ENCODE measurements around the gene PTPRG.
"Not testable (repeated sequence)": the region's sequence is repeated elsewhere in the genome, so short reads cannot be mapped to it uniquely, and the experiment has no call there.

Gene PTPRG

GRCh38 chr3:62028236-62028635 is 466.9 kb downstream of the PTPRG start:
- DNase-seq = no peak

- no peak for DNase-seq
Observed at GRCh38 chr3:62032738-62033137, 471.4 kb downstream of the PTPRG start.

- DNase-seq = no peak
Observed at GRCh38 chr3:62035402-62036057, 474.2 kb downstream of the PTPRG start.

GRCh38 chr3:62036726-62037125 is 475.4 kb downstream of the PTPRG start:
- no peak for DNase-seq

GRCh38 chr3:62038798-62039197 is 477.4 kb downstream of the PTPRG start:
- DNase-seq = not testable (repeated sequence)

- no peak for DNase-seq
Observed at GRCh38 chr3:62039586-62039985, 478.2 kb downstream of the PTPRG start.

GRCh38 chr3:62041681-62042080 is 480.3 kb downstream of the PTPRG start:
- DNase-seq = no peak

- DNase-seq = no peak
Observed at GRCh38 chr3:62044874-62045411, 483.6 kb downstream of the PTPRG start.

GRCh38 chr3:62046326-62046725 is 485.0 kb downstream of the PTPRG start:
- no peak for DNase-seq

- DNase-seq = no peak
Observed at GRCh38 chr3:62048577-62048976, 487.2 kb downstream of the PTPRG start.

GRCh38 chr3:62049033-62049432 is 487.7 kb downstream of the PTPRG start:
- DNase-seq = no peak

GRCh38 chr3:62051506-62051905 is 490.1 kb downstream of the PTPRG start:
- no peak for DNase-seq

GRCh38 chr3:62052331-62052730 is 491.0 kb downstream of the PTPRG start:
- DNase-seq = no peak

GRCh38 chr3:62056658-62057057 is 495.3 kb downstream of the PTPRG start:
- no peak for DNase-seq

- DNase-seq = no peak
Observed at GRCh38 chr3:62057339-62058047, 496.1 kb downstream of the PTPRG start.

GRCh38 chr3:62065985-62066693 is 504.8 kb downstream of the PTPRG start:
- DNase-seq = no peak

GRCh38 chr3:62068337-62068736 is 507.0 kb downstream of the PTPRG start:
- DNase-seq = no peak

GRCh38 chr3:62070891-62071290 is 509.5 kb downstream of the PTPRG start:
- no peak for DNase-seq

- no peak for DNase-seq
Observed at GRCh38 chr3:62073038-62073437, 511.7 kb downstream of the PTPRG start.

- DNase-seq = no peak
Observed at GRCh38 chr3:62084558-62084957, 523.2 kb downstream of the PTPRG start.

- DNase-seq = no peak
Observed at GRCh38 chr3:62088472-62089104, 527.2 kb downstream of the PTPRG start.

GRCh38 chr3:62090066-62090465 is 528.7 kb downstream of the PTPRG start:
- DNase-seq = no peak

GRCh38 chr3:62090519-62090918 is 529.1 kb downstream of the PTPRG start:
- no peak for DNase-seq
